Stimulated activated CD8-positive, alpha-beta memory T cell treated with anti-CD3 and anti-CD28 coated beads, Interleukin-15, amount 100 ng/mL, for 48 hours (primary cell): ENCODE data around the gene TNFRSF12A.

Experiments
- DNase-seq, 2 donors: peaks; one replicate each; pipeline ENCODE4 v3.0.0-alpha.2; 2020; ENCODE audit warnings: low read depth in 2 of 2

TNFRSF12A gene

GRCh38 chr16:3012828-3013420 is 7.2 kb upstream of the TNFRSF12A start, which contains the start of gene CLDN9:
Gene CLDN9 (plus strand): TSS chr16:3012923. CDS start chr16:3013363, 440 bp downstream.
- no peak for DNase-seq

- DNase-seq: no peak
Observed at GRCh38 chr16:3013491-3013951, 6.6 kb upstream of the TNFRSF12A start.

- no peak for DNase-seq
Observed at GRCh38 chr16:3013998-3014690, 6.0 kb upstream of the TNFRSF12A start.

- DNase-seq: no peak
Observed at GRCh38 chr16:3014971-3015370, 5.2 kb upstream of the TNFRSF12A start.

GRCh38 chr16:3015865-3016521 is 4.2 kb upstream of the TNFRSF12A start:
- DNase-seq: no peak

- DNase-seq: no peak
Observed at GRCh38 chr16:3017344-3017743, 2.8 kb upstream of the TNFRSF12A start.

- DNase-seq: no peak
Observed at GRCh38 chr16:3017794-3018506, 2.2 kb upstream of the TNFRSF12A start, which contains the start of gene CLDN6. Gene CLDN6 (minus strand): TSS chr16:3018183. CDS start chr16:3016021, 2,162 bp downstream.

GRCh38 chr16:3019594-3020246 is 448 bp upstream of the TNFRSF12A start:
- DNase-seq: no peak

- DNase-seq: no peak
Observed at GRCh38 chr16:3020604-3021448, 658 bp downstream of the TNFRSF12A start.

GRCh38 chr16:3021449-3022207 is 1.5 kb downstream of the TNFRSF12A start:
- peak; percentile 84 to 88 for DNase-seq

GRCh38 chr16:3022208-3022683 is 2.1 kb downstream of the TNFRSF12A start:
- DNase-seq: peak; percentile 86 to 88

GRCh38 chr16:3022684-3023414 is 2.7 kb downstream of the TNFRSF12A start:
- DNase-seq: no peak

- DNase-seq: no peak
Observed at GRCh38 chr16:3023415-3023668, 3.2 kb downstream of the TNFRSF12A start.

GRCh38 chr16:3023669-3024478 is 3.7 kb downstream of the TNFRSF12A start, which contains the start of the genes HCFC1R1 and THOC6:
Gene HCFC1R1 (minus strand): TSS chr16:3023942. CDS start chr16:3023941, 1 bp downstream.
Gene THOC6 (plus strand): TSS chr16:3024035. CDS start chr16:3024327, 292 bp downstream.
- peak; percentile 91 to 94 for DNase-seq

GRCh38 chr16:3025032-3026002 is 5.1 kb downstream of the TNFRSF12A start:
- no peak for DNase-seq

GRCh38 chr16:3026003-3026378 is 5.8 kb downstream of the TNFRSF12A start:
- no peak for DNase-seq
